Endometrium (tissue), 2 donors: Measurements from ENCODE around the gene ADAMTS9.

Experiments used
- FAIRE-seq: peaks from 2 replicates; lab custom pipeline; 2012; peaks lifted over from hg19 to GRCh38; lab: Jason Lieb, UNC
- donor health status: control.
- donor health status: control.

Gene ADAMTS9

GRCh38 chr3:64686446-64686908 is 1.3 kb downstream of the ADAMTS9 start:
- FAIRE-seq = no peak

GRCh38 chr3:64685800-64686445 is 1.9 kb downstream of the ADAMTS9 start:
- FAIRE-seq = peak; percentile 67

- FAIRE-seq = no peak
These were observed 2.4 kb downstream of the ADAMTS9 start for GRCh38 chr3:64685331-64685799.

GRCh38 chr3:64684715-64685261 is 3.0 kb downstream of the ADAMTS9 start:
- no peak for FAIRE-seq

GRCh38 chr3:64681827-64682226 is 6.0 kb downstream of the ADAMTS9 start:
- FAIRE-seq = no peak

GRCh38 chr3:64681015-64681414 is 6.8 kb downstream of the ADAMTS9 start:
- no peak for FAIRE-seq

GRCh38 chr3:64680334-64680733 is 7.5 kb downstream of the ADAMTS9 start:
- no peak for FAIRE-seq

GRCh38 chr3:64677961-64678716 is 9.7 kb downstream of the ADAMTS9 start:
- FAIRE-seq = no peak

GRCh38 chr3:64676831-64677230 is 11.0 kb downstream of the ADAMTS9 start:
- no peak for FAIRE-seq

GRCh38 chr3:64675687-64676247 is 12.0 kb downstream of the ADAMTS9 start:
- FAIRE-seq = no peak

- FAIRE-seq = no peak
These were observed 13.2 kb downstream of the ADAMTS9 start for GRCh38 chr3:64674591-64675076.

- no peak for FAIRE-seq
These were observed 14.6 kb downstream of the ADAMTS9 start for GRCh38 chr3:64673159-64673715.

- no peak for FAIRE-seq
These were observed 19.0 kb downstream of the ADAMTS9 start for GRCh38 chr3:64668582-64669510.

GRCh38 chr3:64667887-64668581 is 19.8 kb downstream of the ADAMTS9 start:
- no peak for FAIRE-seq

GRCh38 chr3:64667138-64667537 is 20.7 kb downstream of the ADAMTS9 start:
- FAIRE-seq = no peak

GRCh38 chr3:64666171-64666588 is 21.6 kb downstream of the ADAMTS9 start:
- no peak for FAIRE-seq

GRCh38 chr3:64664397-64664796 is 23.4 kb downstream of the ADAMTS9 start:
- FAIRE-seq = no peak

- FAIRE-seq = no peak
These were observed 28.2 kb downstream of the ADAMTS9 start for GRCh38 chr3:64659617-64659978.

- FAIRE-seq = no peak
These were observed 29.8 kb downstream of the ADAMTS9 start for GRCh38 chr3:64658001-64658400.

GRCh38 chr3:64656544-64656943 is 31.3 kb downstream of the ADAMTS9 start:
- no peak for FAIRE-seq

GRCh38 chr3:64655160-64655559 is 32.6 kb downstream of the ADAMTS9 start:
- no peak for FAIRE-seq
